C4-2B (cell line): ENCODE data around the gene TTC39A.

Experiments
- H3K27ac ChIP-seq: fragments of 450-650 bp; 2 replicates; pipeline ENCODE4 v1.5.1; 2017
- ZFX ChIP-seq: fragments of 450-650 bp; IDR thresholded peaks from 2 replicates; pipeline ENCODE4 v1.6.1; 2017
- TF ChIP-seq, protein P1 (sequence below): fragments of 450-650 bp; conservative IDR thresholded peaks from 2 replicates; pipeline ENCODE4 v1.5.1; 2017; ENCODE audit warnings: mild to moderate bottlenecking

The TTC39A gene

DNA sequence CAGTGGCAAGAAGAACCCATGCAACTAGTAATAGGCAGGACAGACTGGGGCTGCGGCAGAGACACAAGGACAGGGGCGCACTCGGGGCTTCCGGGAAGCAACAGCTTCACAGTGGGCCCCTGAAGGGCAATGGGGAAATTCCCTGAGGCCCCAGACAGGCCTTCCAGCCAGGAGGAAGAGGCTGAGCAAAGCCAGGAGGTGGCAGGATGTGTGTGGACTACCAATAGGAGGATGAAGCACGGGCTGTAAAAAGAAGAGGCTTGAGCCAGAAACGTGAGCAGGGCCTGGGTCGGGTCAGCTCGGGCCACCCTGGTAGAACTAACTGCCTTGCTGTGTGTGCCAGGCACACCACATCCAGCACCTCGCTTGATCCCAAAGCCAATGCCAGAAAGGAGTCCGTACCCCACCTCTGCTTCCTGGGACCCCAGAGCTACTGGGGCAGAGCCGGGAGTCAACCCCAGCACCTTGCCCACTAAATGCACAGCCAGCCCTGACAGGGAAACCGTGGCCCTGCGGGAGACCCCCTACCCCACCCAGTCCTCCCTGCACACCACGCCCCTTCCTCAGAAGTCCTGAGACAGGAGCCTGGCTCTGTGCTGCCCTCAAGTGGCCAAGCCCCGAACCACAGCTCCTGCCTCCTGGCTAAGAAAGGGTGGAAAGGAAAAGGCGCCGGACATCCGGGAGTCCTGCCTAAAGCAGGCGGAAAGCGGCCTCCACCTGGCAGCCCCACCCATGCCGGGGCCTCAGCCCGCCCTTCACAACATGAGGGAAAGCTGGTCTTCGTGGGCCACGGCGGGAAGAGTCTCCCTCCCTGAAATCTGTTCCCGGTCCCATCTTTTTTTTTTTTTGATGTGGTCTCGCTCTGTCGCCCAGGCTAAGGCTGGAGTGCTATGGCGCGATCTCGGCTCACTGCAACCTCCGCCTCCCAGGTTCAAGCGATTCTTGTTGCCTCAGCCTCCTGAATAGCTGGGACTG lies 33.7 kb downstream of the TTC39A start:
- no peak for TF ChIP-seq ZFX
- TF ChIP-seq, protein P1, sequence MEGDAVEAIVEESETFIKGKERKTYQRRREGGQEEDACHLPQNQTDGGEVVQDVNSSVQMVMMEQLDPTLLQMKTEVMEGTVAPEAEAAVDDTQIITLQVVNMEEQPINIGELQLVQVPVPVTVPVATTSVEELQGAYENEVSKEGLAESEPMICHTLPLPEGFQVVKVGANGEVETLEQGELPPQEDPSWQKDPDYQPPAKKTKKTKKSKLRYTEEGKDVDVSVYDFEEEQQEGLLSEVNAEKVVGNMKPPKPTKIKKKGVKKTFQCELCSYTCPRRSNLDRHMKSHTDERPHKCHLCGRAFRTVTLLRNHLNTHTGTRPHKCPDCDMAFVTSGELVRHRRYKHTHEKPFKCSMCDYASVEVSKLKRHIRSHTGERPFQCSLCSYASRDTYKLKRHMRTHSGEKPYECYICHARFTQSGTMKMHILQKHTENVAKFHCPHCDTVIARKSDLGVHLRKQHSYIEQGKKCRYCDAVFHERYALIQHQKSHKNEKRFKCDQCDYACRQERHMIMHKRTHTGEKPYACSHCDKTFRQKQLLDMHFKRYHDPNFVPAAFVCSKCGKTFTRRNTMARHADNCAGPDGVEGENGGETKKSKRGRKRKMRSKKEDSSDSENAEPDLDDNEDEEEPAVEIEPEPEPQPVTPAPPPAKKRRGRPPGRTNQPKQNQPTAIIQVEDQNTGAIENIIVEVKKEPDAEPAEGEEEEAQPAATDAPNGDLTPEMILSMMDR: peak; percentile 98
- peak overlapping the region; percentile 53 for H3K27ac ChIP-seq

DNA sequence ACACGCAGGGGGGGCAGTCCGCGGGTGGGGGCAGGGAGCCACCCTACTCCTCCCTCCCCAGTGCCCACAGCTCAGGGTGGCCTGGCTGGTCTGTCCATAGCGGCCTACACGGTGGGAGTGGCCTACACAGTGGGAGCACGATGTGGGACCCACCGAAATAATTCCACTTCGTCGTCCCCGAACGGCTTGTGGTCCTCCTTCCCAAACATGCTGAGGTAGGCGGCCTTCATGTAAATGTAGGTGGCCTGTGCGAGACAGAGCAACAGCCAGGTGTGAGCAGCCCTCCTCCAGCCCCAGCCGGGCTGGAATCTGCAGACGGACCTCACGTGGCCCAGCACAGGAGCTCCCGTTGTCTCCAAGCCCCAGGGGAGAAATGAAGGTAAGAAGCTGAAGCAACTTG lies 34.4 kb downstream of the TTC39A start:
- no peak for TF ChIP-seq ZFX
- TF ChIP-seq, protein P1: no peak
- peak overlapping the region; percentile 53; the same call in 1 of the 2 replicates for H3K27ac ChIP-seq

DNA sequence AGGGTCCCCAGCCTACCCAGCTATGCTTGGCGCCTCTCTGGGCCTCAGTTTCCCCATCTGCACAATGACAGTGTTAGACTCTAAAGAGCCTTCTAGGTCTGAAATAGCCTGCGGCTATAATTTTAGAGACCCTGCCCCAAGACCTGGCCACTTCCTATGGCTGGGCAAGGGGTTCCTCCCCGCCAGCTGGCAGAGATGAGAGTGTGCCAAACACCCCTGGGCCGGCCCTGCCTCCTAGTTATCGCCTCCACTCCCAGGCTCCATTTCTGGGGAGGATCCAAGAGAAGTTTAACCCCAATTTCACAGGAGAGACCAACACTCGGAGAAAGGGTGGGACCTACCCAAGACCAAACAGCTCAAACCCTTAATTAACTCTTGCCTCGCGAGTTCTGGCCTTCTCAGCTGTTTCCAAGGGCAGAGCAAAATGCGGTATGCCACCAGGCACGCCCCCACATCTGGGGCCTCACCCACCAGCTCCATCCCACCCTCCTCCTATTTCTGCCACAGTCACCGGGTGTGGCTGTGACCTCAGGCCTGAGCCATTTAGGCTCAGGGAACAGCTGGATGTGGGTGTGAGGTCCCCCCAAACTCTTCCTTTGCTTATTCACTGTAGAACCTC lies 35.7 kb downstream of the TTC39A start:
- no peak overlapping the region for H3K27ac ChIP-seq
- no peak for TF ChIP-seq ZFX
- TF ChIP-seq, protein P1: no peak

GRCh38 chr1:51293898-51294515 lies 36.4 kb downstream of the TTC39A start:
- H3K27ac ChIP-seq: no peak overlapping the region
- TF ChIP-seq, protein P1: no peak
- TF ChIP-seq ZFX: no peak

- no peak for TF ChIP-seq ZFX
- TF ChIP-seq, protein P1: no peak
- H3K27ac ChIP-seq: no peak overlapping the region
Observed at GRCh38 chr1:51290489-51290847, 39.9 kb downstream of the TTC39A start.

DNA sequence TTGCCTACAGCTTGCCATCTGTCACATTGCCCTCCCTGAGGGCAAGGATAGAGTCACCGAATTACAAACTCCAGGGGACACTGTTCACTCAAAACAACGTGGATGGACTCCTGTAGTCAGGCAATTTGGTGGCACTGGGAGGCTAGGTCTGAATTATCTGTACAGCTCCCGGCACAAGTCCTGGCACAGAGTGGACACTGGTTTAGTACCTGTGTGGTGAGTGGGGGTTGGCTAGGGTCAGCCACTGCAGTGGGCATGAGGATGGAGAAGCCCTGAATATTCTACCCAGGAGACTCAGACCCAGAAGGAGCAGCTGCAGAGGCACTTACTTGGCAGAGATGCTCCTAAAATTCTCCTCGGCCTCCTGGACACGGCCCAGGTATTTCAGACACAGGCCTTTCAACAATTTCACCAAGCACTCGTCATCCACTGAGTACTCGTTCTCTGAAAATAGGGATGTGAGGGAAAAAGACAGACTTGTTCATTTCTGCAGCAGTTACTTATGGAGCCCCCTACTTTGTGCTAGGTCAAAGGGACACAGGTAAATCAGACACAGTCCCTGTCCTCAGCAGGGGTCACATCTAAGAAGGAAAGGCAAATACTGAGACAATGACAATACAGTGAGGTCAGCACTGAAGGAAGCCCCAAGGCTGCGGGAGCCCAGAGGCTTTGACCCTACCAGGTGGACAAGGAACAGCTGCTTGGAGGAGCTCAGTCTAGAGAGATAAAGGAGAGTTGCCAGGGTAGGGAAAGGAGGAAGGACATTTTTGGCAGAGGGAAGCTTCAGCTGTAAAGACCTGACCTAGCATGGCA lies 40.5 kb downstream of the TTC39A start:
- no peak overlapping the region for H3K27ac ChIP-seq
- no peak for TF ChIP-seq ZFX
- TF ChIP-seq, protein P1: no peak
